GM12801 (cell line): ENCODE measurements around the gene ERMAP.

Experiments used
- TF ChIP-seq, protein P1 (sequence below): IDR thresholded peaks from one replicate; pipeline ENCODE4 v1.5.1; 2011; ENCODE audit warnings: control low read depth; ENCODE audit not compliant: insufficient read length; ENCODE audit errors: extremely low read depth

Gene ERMAP

DNA sequence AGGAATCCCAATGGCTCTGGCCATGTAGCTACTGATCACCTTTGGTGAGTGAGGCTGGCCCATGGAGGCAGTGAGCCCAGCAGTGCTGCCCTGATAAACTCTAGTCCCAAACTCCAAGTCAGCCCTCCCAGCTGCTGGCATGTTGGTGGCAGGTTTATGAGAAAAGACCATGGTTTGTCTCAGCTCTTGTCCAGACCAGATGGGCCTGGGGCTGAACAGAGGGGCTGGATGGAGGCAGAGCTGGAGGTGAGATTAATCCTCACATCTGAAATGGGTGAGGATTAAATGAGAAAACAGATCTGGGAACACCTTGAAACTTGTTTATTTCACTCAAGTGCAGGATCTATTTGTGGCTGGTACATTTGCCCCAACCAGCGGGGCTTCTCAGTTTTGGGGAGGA is 28.9 kb upstream of the ERMAP start:
- TF ChIP-seq, protein P1, sequence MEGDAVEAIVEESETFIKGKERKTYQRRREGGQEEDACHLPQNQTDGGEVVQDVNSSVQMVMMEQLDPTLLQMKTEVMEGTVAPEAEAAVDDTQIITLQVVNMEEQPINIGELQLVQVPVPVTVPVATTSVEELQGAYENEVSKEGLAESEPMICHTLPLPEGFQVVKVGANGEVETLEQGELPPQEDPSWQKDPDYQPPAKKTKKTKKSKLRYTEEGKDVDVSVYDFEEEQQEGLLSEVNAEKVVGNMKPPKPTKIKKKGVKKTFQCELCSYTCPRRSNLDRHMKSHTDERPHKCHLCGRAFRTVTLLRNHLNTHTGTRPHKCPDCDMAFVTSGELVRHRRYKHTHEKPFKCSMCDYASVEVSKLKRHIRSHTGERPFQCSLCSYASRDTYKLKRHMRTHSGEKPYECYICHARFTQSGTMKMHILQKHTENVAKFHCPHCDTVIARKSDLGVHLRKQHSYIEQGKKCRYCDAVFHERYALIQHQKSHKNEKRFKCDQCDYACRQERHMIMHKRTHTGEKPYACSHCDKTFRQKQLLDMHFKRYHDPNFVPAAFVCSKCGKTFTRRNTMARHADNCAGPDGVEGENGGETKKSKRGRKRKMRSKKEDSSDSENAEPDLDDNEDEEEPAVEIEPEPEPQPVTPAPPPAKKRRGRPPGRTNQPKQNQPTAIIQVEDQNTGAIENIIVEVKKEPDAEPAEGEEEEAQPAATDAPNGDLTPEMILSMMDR = no peak

DNA sequence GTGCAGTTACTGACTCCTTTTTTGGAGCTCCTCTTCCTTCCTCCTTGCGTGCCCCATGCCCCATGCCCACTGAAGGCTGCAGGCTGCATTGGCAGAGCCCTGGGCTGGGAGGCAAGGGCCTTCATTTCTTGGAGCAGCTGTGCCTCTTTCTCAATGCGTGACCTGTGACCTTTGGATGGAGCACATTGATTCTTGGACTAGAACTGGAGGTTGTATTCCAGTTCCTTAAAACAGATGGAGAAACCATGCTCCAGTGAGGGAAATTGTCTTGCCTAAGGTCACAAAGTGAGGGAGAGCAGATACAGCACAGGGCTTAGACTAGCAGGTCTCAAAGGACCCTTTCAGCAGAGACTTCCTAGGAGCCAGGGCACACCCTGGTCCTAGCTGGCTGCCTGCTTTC is 23.1 kb upstream of the ERMAP start:
- TF ChIP-seq, protein P1 = no peak

DNA sequence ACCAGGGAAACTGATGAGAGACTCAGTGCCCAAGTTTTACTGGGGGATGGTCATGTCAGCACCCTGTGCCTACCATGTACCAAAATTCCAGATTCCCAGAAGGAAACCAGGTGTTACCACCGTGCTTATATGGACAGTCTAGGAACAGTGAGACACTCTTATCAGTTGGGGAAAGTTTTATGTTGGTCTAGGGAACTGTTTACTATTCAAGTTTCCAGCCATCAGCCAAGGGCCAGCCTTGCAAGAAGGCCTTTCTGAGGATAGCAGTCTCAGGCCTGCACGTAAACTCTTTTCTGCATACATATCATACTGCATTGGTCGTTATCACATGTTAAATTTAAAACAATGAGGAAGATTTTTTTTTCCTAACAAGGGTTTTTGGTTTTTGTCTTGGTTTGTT is 19.5 kb upstream of the ERMAP start:
- TF ChIP-seq, protein P1 = no peak

DNA sequence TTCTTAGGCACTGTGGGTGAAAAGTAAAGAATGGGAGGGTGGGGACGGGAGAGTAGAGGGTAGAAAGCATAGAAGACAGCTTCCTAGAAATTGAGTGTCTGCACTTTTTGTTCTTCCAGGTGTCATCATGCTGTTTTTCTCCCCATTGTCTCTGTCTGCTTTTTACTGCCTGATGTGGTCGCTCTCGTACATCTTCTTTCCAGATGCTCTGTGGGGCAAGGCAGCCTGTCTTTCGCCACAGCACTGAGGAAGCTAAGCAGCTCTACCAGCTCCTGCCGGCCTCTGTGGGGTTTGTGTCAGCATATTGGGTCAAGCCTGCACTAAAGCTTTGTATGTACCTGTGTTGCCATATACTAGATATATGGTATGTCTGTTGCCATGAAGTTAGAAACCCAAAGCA is 18.9 kb upstream of the ERMAP start:
- TF ChIP-seq, protein P1 = no peak

DNA sequence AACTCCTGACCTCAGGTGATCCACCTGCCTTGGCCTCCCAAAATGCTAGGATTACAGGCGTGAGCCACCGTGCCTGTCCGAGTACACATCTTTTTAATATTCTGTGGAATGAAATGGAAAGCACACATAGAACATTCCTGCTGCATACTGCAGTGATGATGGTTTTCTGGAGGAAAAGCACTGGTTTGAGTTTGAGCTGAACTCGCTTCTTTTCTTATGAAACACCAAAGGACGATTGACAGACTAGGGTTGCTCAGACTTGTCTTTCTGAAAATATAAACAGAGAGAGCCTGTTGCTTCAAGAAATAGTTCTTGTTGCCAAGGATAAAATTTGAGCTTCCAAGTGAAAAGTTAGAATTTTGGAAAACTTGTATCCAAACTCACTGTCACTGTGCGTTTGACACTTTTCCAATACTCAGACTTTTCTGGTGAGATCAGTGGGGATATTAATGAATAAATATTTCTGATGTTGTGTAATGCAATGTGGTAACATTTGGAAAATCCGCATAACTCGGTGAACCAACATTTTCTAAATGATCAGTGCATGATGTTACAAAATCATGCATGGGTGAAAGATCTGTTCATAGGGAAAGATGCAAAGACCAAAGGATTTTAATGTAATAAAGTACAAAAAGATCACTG is 15.0 kb upstream of the ERMAP start:
- TF ChIP-seq, protein P1 = no peak

DNA sequence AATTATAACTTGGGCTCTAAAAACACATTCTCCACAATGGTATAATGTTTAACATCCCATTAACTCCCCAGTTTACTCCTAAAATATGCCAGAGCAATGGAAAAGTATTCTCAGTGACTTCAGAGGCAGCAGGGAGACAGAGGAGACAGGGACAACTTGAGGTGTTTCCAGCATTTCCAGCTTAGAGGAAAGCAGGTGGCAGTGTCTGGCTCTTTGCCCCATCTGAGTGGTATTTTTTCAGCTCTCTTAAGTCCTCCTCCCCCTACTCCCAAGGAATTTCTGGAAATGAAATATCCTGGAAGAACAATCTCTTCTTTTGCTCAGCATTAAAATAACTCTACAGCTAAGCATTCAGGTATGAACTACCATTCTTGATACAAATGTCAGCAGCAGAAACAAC is 10.8 kb upstream of the ERMAP start:
- TF ChIP-seq, protein P1 = no peak

DNA sequence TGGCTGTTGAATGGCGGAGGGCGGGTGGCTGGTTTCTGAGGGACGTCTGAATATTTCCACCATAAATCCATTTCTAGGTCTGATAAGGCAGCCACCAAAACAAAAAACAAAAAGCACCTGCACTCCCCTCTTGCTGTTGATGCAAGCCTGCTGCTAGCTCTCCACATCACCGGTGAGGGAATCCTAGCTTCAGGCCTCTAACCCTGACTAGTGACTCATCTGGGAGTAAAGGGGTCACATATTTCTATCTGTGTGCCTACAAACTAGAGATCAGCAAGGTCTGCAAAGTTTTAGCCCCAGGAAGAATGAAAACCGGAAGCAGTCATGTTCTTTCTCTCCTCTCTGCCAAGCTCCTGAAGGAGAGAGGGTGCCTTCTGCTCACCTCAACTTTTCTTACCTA is 10.3 kb upstream of the ERMAP start:
- TF ChIP-seq, protein P1 = no peak
